CD4-positive, alpha-beta T cell (primary cell): ENCODE measurements around the gene ANKRD39. TPM values are rescaled to one million over a fixed set of nuclear protein-coding genes. Genes with fewer than 3 reads are reported as not detected.

ENCODE experiments used
- ATAC-seq: fragments of 200-7000 bp; cut with Tn5 transposase; one replicate; pipeline ENCODE4 v1.10.0; 2022; ENCODE audit warnings: mild to moderate bottlenecking; ENCODE audit not compliant: poor library complexity
- CTCF ChIA-PET: fragments of 350-600 bp; sonication (Branson Sonifier 250); formaldehyde crosslinking; loops from one replicate; lab custom pipeline; 2021; ENCODE audit warnings: antibody characterized with exemption, inconsistent platforms; lab: Charles Lee
- POLR2A ChIA-PET: fragments of 350-600 bp; sonication (Branson Sonifier 250); formaldehyde crosslinking; loops from one replicate; lab custom pipeline; 2021; ENCODE audit warnings: antibody characterized with exemption, inconsistent platforms; lab: Charles Lee
- DNase-seq, 14 experiments: peaks; one replicate each; pipeline ENCODE4 v3.0.0-alpha.2; 2013 to 2020; ENCODE audit warnings: mixed read lengths in 2 of 14
- H3K27ac ChIP-seq, 2 donors: one replicate each; pipeline versions ENCODE4 v1.5.1 to v1.7.0; 2013; ENCODE audit warnings: low read length in 2 of 2, low read depth in 1 of 2, mild to moderate bottlenecking in 1 of 2
- H3K27me3 ChIP-seq, 2 experiments: 1 replicate in 1 of 2; 2 replicates in 1 of 2; pipeline versions ENCODE4 v1.6.1 to v1.7.0; 2013; ENCODE audit warnings: low read length in 2 of 2, control low read depth in 1 of 2, mild to moderate bottlenecking in 1 of 2, moderate library complexity in 1 of 2; ENCODE audit not compliant: insufficient read depth in 2 of 2, control insufficient read depth in 1 of 2
- H3K36me3 ChIP-seq: one replicate; pipeline ENCODE4 v1.6.1; 2013; ENCODE audit warnings: low read length, control low read depth; ENCODE audit not compliant: insufficient read depth
- H3K4me1 ChIP-seq: one replicate; pipeline ENCODE4 v1.6.1; 2013; ENCODE audit warnings: low read length, control low read depth; ENCODE audit not compliant: insufficient read depth
- H3K4me3 ChIP-seq: one replicate; pipeline ENCODE4 v1.5.1; 2013; ENCODE audit warnings: mild to moderate bottlenecking, low read length, moderate library complexity
- H3K9me3 ChIP-seq, 2 experiments: 1 replicate in 1 of 2; 2 replicates in 1 of 2; pipeline versions ENCODE4 v1.6.1 to v1.7.0; 2013; ENCODE audit warnings: low read length in 2 of 2, mild to moderate bottlenecking in 2 of 2, control low read depth in 1 of 2, moderate library complexity in 1 of 2; ENCODE audit not compliant: control insufficient read depth in 1 of 2, insufficient read depth in 1 of 2
- H3K27ac Mint-ChIP-seq: one replicate; pipeline ENCODE4 v1.8.0; 2020; ENCODE audit warnings: mixed read lengths
- H3K27me3 Mint-ChIP-seq: one replicate; pipeline ENCODE4 v1.8.0; 2021; ENCODE audit warnings: mixed read lengths
- H3K36me3 Mint-ChIP-seq: one replicate; pipeline ENCODE4 v1.8.0; 2021; ENCODE audit warnings: low read depth, mixed read lengths
- H3K4me1 Mint-ChIP-seq: one replicate; pipeline ENCODE4 v1.8.0; 2021; ENCODE audit warnings: low read depth, mixed read lengths
- H3K4me3 Mint-ChIP-seq: one replicate; pipeline ENCODE4 v1.8.0; 2020; ENCODE audit warnings: mild to moderate bottlenecking, mixed read lengths
- H3K9me3 Mint-ChIP-seq: one replicate; pipeline ENCODE4 v1.8.0; 2020; ENCODE audit warnings: mixed read lengths
- intact Hi-C, 2 experiments: fragments of 100-400 bp; cut with DNase I in 1 of 2; cut with micrococcal nuclease in 1 of 2; formaldehyde crosslinking; loops; one replicate each; pipeline versions ENCODE4 v1.15.1 to v1.9.0; 2023 to 2025; cut with DNase I, micrococcal nuclease
- total RNA-seq, 174 experiments: library from RNA in 2 of 174; stranded (reverse) in 2 of 174; gene quantifications; one replicate each; pipeline ENCODE4 v1.2.3 and lab custom pipeline; 2021 to 2026
- TF ChIP-seq, protein P1 (sequence below): fragments of 200-600 bp; IDR thresholded peaks from one replicate; pipeline ENCODE4 v1.8.0; 2022; ENCODE audit warnings: antibody characterized with exemption, mild to moderate bottlenecking

The ANKRD39 gene
- total RNA-seq, 2 experiments from 2014 or later, result 17.2 to 18.3 TPM

DNA sequence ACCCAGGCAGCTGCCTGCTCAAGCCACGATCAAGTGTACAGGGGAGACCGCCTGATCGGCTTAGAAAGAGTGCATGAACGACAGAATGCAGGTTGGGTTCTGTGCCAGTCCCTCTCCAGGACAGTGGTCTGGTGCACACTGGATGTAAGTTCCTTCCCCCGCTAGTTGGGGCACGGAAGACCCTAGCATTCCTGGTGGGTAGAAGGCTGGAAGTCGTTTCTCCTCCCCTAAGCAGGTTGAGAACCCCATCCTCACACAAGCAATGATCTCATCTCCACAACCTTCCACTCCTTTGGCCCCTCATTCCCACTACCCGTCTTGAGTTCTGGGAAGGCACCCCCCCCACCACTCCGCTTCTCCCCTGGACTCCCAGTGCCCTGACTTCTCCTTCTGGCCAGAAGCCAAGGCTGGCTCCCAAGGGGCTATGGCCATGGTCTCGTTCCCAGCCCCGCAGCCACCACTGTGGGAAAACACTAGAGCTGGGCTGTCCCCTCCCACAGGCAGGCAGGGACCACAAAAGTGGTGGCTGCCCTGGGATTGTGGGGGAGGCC lies 1.4 kb upstream of the ANKRD39 start:
- TF ChIP-seq, protein P1, sequence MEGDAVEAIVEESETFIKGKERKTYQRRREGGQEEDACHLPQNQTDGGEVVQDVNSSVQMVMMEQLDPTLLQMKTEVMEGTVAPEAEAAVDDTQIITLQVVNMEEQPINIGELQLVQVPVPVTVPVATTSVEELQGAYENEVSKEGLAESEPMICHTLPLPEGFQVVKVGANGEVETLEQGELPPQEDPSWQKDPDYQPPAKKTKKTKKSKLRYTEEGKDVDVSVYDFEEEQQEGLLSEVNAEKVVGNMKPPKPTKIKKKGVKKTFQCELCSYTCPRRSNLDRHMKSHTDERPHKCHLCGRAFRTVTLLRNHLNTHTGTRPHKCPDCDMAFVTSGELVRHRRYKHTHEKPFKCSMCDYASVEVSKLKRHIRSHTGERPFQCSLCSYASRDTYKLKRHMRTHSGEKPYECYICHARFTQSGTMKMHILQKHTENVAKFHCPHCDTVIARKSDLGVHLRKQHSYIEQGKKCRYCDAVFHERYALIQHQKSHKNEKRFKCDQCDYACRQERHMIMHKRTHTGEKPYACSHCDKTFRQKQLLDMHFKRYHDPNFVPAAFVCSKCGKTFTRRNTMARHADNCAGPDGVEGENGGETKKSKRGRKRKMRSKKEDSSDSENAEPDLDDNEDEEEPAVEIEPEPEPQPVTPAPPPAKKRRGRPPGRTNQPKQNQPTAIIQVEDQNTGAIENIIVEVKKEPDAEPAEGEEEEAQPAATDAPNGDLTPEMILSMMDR, result no peak
- DNase-seq, result peak in 1 of 14 experiments; percentile 33
- peaks cover 51% of the 10 kb centered on the region for H3K4me1 ChIP-seq
- peak overlapping the region; percentile 92 for H3K4me3 Mint-ChIP-seq
- peaks cover 36% of the 10 kb centered on the region for H3K36me3 ChIP-seq
- H3K9me3 ChIP-seq, result no peaks in the 10 kb centered on the region
- H3K27me3 ChIP-seq, result no peaks in the 10 kb centered on the region
- no peak overlapping the region for H3K4me3 ChIP-seq
- no peak overlapping the region for H3K27ac ChIP-seq
- intact Hi-C loops, result loop anchor here (5.0 kb wide), 3 partner anchors 42 to 253 kb away; partner anchors contain the start of genes CNNM3 (in 2 of the 2) and ANKRD36 (in 1 of the 2)
- CTCF ChIA-PET, result interaction anchor here (1.7 to 3.3 kb wide), 7 partner anchors 9 to 254 kb away, joined by 14 to 72 read pairs (median 40); partner anchors contain the start of gene ANKRD36
- peak overlapping the region; percentile 74 for H3K27ac Mint-ChIP-seq
- ATAC-seq, result no peak
- no peaks in the 10 kb centered on the region for H3K27me3 Mint-ChIP-seq
- H3K9me3 Mint-ChIP-seq, result no peaks in the 10 kb centered on the region
- POLR2A ChIA-PET, result interaction anchor here (1.5 to 6.5 kb wide), 8 partner anchors 9 to 254 kb away, joined by 3 to 116 read pairs (median 25); partner anchors contain the start of genes ANKRD36 and SEMA4C
- peaks cover 47% of the 10 kb centered on the region for H3K36me3 Mint-ChIP-seq
- peaks cover 53% of the 10 kb centered on the region for H3K4me1 Mint-ChIP-seq

DNA sequence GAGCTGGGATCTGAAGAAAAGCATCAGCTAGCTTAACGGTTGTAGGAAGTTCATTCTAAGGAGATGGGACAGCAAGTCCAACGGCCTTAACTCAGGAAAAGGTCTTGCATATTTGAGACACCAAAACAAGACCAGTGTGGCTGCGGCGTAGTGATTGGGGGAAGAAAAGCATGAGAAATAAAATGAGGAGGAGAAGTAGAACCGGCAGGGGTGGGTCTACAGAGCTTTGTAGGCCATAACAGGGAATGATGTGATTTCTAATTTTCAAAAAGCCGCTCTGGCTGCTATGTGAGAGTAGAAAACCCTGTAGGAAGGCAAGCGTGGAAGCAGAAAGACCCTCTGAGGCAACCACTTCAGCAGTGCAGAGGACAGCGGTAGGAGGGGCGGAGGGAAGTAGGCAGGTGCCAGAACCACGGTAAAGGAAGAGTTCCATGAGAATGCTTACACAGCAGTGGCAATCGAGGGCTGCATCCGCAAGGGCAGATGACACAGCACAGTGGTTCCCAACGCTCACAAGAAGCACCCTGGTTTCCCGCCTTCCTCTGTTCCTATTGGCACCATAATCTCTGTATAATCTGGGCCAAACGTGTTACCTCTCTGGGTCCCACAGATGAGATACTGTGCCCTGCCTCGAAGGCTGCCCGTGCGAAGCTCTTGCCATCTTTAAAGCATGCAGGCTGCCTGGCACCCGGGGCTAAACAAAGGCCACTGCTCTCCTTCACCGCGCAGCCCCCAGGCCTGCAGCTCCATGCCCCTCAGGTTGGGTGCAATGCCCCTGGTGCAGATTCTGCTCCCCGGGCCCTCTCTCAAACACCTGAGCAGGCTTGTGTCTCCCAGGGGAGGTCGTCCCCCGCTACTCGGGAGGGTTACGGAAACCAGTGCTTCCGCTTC lies 795 bp downstream of the ANKRD39 start:
- peak in 6 of 14 experiments; percentile 21 to 59 (median 52) for DNase-seq
- H3K9me3 Mint-ChIP-seq, result no peaks in the 10 kb centered on the region
- peak overlapping the region; percentile 94 for H3K4me3 ChIP-seq
- no peaks in the 10 kb centered on the region for H3K9me3 ChIP-seq
- intact Hi-C loops, result loop anchor here (2.0 to 5.0 kb wide), 4 partner anchors 40 to 255 kb away; partner anchors contain the start of genes CNNM3 (in 2 of the 2), ANKRD36 (in 1 of the 2) and KANSL3 (in 1 of the 2)
- peaks cover 39% of the 10 kb centered on the region for H3K36me3 ChIP-seq
- TF ChIP-seq, protein P1, result no peak
- no peak for ATAC-seq
- peaks cover 49% of the 10 kb centered on the region for H3K4me1 Mint-ChIP-seq
- no peaks in the 10 kb centered on the region for H3K27me3 Mint-ChIP-seq
- peak overlapping the region; percentile 92 for H3K4me3 Mint-ChIP-seq
- ChIA-PET CTCF (interaction anchor here (0.6 to 3.3 kb wide), 40 partner anchors 8 to 256 kb away, joined by 3 to 72 read pairs (median 6); partner anchors contain the start of genes ANKRD23, ANKRD36, CNNM3 and CNNM4), POLR2A (interaction anchor here (0.6 to 6.5 kb wide), 40 partner anchors 9 to 854 kb away, joined by 3 to 116 read pairs (median 5); partner anchors contain the start of genes ANKRD23, ANKRD36, ARID5A and CNNM3)
- H3K27ac ChIP-seq, result peak overlapping the region; percentile 65 to 66
- peaks cover 52% of the 10 kb centered on the region for H3K36me3 Mint-ChIP-seq
- peak overlapping the region; percentile 74 for H3K27ac Mint-ChIP-seq
- peaks cover 51% of the 10 kb centered on the region for H3K4me1 ChIP-seq
- H3K27me3 ChIP-seq, result no peaks in the 10 kb centered on the region

DNA sequence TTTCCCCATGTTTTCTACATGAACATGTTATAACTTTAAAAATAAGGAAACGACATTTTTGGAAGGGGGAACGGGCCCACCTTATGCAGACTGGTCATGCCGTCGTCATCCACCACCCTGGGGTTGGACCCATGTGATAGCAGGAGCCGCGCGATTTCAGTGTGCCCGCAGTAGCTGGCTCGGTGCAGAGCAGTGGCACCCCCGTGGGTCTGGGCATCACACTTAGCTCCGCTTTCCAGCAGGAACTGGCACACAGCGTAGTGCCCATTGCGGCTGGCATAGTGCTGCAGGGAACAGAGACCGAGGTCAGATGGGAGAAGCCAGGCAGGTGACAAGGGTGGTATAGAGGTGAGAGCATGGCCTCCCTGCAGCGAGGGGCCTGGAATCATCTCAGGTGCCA lies 4.5 kb downstream of the ANKRD39 start:
- peaks cover 24% of the 10 kb centered on the region for H3K4me1 Mint-ChIP-seq
- Histone ChIP-seq H3K9me3 (no peaks in the 10 kb centered on the region), H3K4me1 (peaks cover 23% of the 10 kb centered on the region), H3K27me3 (no peaks in the 10 kb centered on the region), H3K4me3 (no peak overlapping the region), H3K36me3 (peaks cover 50% of the 10 kb centered on the region), H3K27ac (no peak overlapping the region)
- TF ChIP-seq, protein P1, result no peak
- no peak overlapping the region for H3K4me3 Mint-ChIP-seq
- DNase-seq, result peak in 1 of 14 experiments; percentile 5
- ChIA-PET CTCF (no interaction called here), POLR2A (no interaction called here)
- H3K9me3 Mint-ChIP-seq, result no peaks in the 10 kb centered on the region
- no peak overlapping the region for H3K27ac Mint-ChIP-seq
- no peak for ATAC-seq
- peaks cover 55% of the 10 kb centered on the region for H3K36me3 Mint-ChIP-seq
- no peaks in the 10 kb centered on the region for H3K27me3 Mint-ChIP-seq
- intact Hi-C loops, result no loop called here
